Natural killer cell treated with Interleukin-12 subunit alpha and Interleukin-12 subunit beta and Interleukin-15 and Interleukin-18, amount 100 ng/mL, for 72 hours (primary cell): Measurements from ENCODE around the gene FNDC7. TPM values are rescaled to one million over a fixed set of nuclear protein-coding genes. Genes with fewer than 3 reads are reported as not detected.

ENCODE experiments used
- ATAC-seq, 2 donors: fragments of 150-1000 bp; cut with Tn5 transposase in 1 of 2; sonication (Bioruptor Pico), chemical (Tn5 transposase) in 1 of 2; 2 replicates each; pipeline ENCODE4 v1.10.0; 2021
- DNase-seq: peaks from one replicate; pipeline ENCODE4 v3.0.0; 2022; ENCODE audit warnings: low spot score
- H3K27ac Mint-ChIP-seq, 2 donors: 1 replicate in 1 of 2; 2 replicates in 1 of 2; pipeline ENCODE4 v1.8.0; 2022; ENCODE audit warnings: mixed read lengths in 2 of 2, mild to moderate bottlenecking in 1 of 2, moderate library complexity in 1 of 2
- H3K27me3 Mint-ChIP-seq, 2 donors: 1 replicate in 1 of 2; 2 replicates in 1 of 2; pipeline ENCODE4 v1.8.0; 2022; ENCODE audit warnings: mixed read lengths in 2 of 2
- H3K36me3 Mint-ChIP-seq: one replicate; pipeline ENCODE4 v1.8.0; 2022; ENCODE audit warnings: mixed read lengths
- H3K4me1 Mint-ChIP-seq, 2 donors: 1 replicate in 1 of 2; 2 replicates in 1 of 2; pipeline ENCODE4 v1.8.0; 2022; ENCODE audit warnings: low read depth in 2 of 2, mixed read lengths in 2 of 2, mild to moderate bottlenecking in 1 of 2
- H3K4me3 Mint-ChIP-seq: one replicate; pipeline ENCODE4 v1.8.0; 2022; ENCODE audit warnings: mixed read lengths
- H3K9me3 Mint-ChIP-seq: 2 replicates; pipeline ENCODE4 v1.8.0; 2022; ENCODE audit warnings: mixed read lengths
- total RNA-seq, 2 donors: library from RNA; stranded (reverse); gene quantifications; one replicate each; pipeline ENCODE4 v1.2.3, GENCODE V29; 2022

Gene FNDC7
- total RNA-seq, 2 donors from 2014 or later = 0.12 TPM; not detected in 1

- peaks cover 7 to 8% of the 10 kb centered on the region in 2 donors for H3K4me1 Mint-ChIP-seq
- DNase-seq = no peak
- H3K27me3 Mint-ChIP-seq = peaks cover 0 to 7% of the 10 kb centered on the region in 2 donors
- ATAC-seq = no peak
- H3K9me3 Mint-ChIP-seq = no peaks in the 10 kb centered on the region
- H3K36me3 Mint-ChIP-seq = peaks cover 3% of the 10 kb centered on the region
- no peak overlapping the region for H3K4me3 Mint-ChIP-seq
- no peak overlapping the region for H3K27ac Mint-ChIP-seq
Measured at GRCh38 chr1:108742253-108742652, 29.5 kb downstream of the FNDC7 start.

GRCh38 chr1:108745980-108746381 lies 33.3 kb downstream of the FNDC7 start:
- no peaks in the 10 kb centered on the region for H3K9me3 Mint-ChIP-seq
- ATAC-seq (no peak), DNase-seq (no peak)
- peaks cover 0 to 7% of the 10 kb centered on the region in 2 donors for H3K27me3 Mint-ChIP-seq
- H3K4me3 Mint-ChIP-seq = peak overlapping the region; percentile 100
- peaks cover 23 to 33% of the 10 kb centered on the region in 2 donors for H3K4me1 Mint-ChIP-seq
- H3K27ac Mint-ChIP-seq = peak overlapping the region; percentile 95 to 96
- peaks cover 14% of the 10 kb centered on the region for H3K36me3 Mint-ChIP-seq

- peaks cover 0 to 7% of the 10 kb centered on the region in 2 donors for H3K27me3 Mint-ChIP-seq
- DNase-seq (peak; percentile 99), ATAC-seq (peak; percentile 96 to 97)
- no peaks in the 10 kb centered on the region for H3K9me3 Mint-ChIP-seq
- H3K4me3 Mint-ChIP-seq = peak within 1 kb of the TSS; percentile 100
- peak within 1 kb of the TSS; percentile 95 to 96 for H3K27ac Mint-ChIP-seq
- H3K36me3 Mint-ChIP-seq = peaks cover 14% of the 10 kb centered on the region
- peaks cover 24 to 35% of the 10 kb centered on the region in 2 donors for H3K4me1 Mint-ChIP-seq
Measured at GRCh38 chr1:108746382-108747170, 33.9 kb downstream of the FNDC7 start, which contains the start of gene STXBP3. Gene STXBP3, plus strand, starts transcription at chr1:108746674. Its CDS starts 64 bp downstream, at chr1:108746738.

- Mint-ChIP-seq H3K4me3 (peak overlapping the region; percentile 100), H3K27me3 (peaks cover 0 to 7% of the 10 kb centered on the region in 2 donors), H3K9me3 (no peaks in the 10 kb centered on the region), H3K36me3 (peaks cover 14% of the 10 kb centered on the region), H3K4me1 (peaks cover 24 to 35% of the 10 kb centered on the region in 2 donors), H3K27ac (peak overlapping the region; percentile 95 to 96)
- peak; percentile 34 for ATAC-seq
- peak; percentile 71 for DNase-seq
Measured at GRCh38 chr1:108747171-108747850, 34.6 kb downstream of the FNDC7 start.

- peak overlapping the region in 1 of 2 donors; percentile 95 for H3K27ac Mint-ChIP-seq
- H3K27me3 Mint-ChIP-seq = peaks cover 0 to 4% of the 10 kb centered on the region in 2 donors
- H3K4me3 Mint-ChIP-seq = peak overlapping the region; percentile 2
- peaks cover 24 to 40% of the 10 kb centered on the region in 2 donors for H3K4me1 Mint-ChIP-seq
- DNase-seq (no peak), ATAC-seq (no peak)
- H3K9me3 Mint-ChIP-seq = no peaks in the 10 kb centered on the region
- H3K36me3 Mint-ChIP-seq = peaks cover 17% of the 10 kb centered on the region
Measured at GRCh38 chr1:108747898-108748297, 35.2 kb downstream of the FNDC7 start.

- Mint-ChIP-seq H3K36me3 (peaks cover 19% of the 10 kb centered on the region), H3K4me3 (no peak overlapping the region), H3K27me3 (no peaks in the 10 kb centered on the region), H3K27ac (no peak overlapping the region), H3K9me3 (no peaks in the 10 kb centered on the region), H3K4me1 (peaks cover 24 to 41% of the 10 kb centered on the region in 2 donors)
- no peak for DNase-seq
- ATAC-seq = no peak
Measured at GRCh38 chr1:108749081-108749480, 36.4 kb downstream of the FNDC7 start.

- DNase-seq = no peak
- Mint-ChIP-seq H3K4me3 (no peak overlapping the region), H3K9me3 (no peaks in the 10 kb centered on the region), H3K27ac (peak overlapping the region in 1 of 2 donors; percentile 5), H3K27me3 (no peaks in the 10 kb centered on the region), H3K4me1 (peaks cover 24 to 41% of the 10 kb centered on the region in 2 donors), H3K36me3 (peaks cover 19% of the 10 kb centered on the region)
- no peak for ATAC-seq
Measured at GRCh38 chr1:108750476-108751181, 37.9 kb downstream of the FNDC7 start.

- H3K4me1 Mint-ChIP-seq = peaks cover 14 to 24% of the 10 kb centered on the region in 2 donors
- no peak for ATAC-seq
- DNase-seq = no peak
Measured at GRCh38 chr1:108753363-108753762, 40.7 kb downstream of the FNDC7 start.

GRCh38 chr1:108758796-108759195 lies 46.1 kb downstream of the FNDC7 start:
- no peaks in the 10 kb centered on the region for H3K9me3 Mint-ChIP-seq
- H3K4me1 Mint-ChIP-seq = no peaks in the 10 kb centered on the region
- H3K27me3 Mint-ChIP-seq = no peaks in the 10 kb centered on the region
- ATAC-seq (no peak), DNase-seq (no peak)
- H3K27ac Mint-ChIP-seq = no peak overlapping the region
- peaks cover 5% of the 10 kb centered on the region for H3K36me3 Mint-ChIP-seq
- no peak overlapping the region for H3K4me3 Mint-ChIP-seq

More at GRCh38 chr1:108753363-108753762, 40.7 kb downstream of the FNDC7 start:
- Mint-ChIP-seq H3K27ac (no peak overlapping the region), H3K27me3 (no peaks in the 10 kb centered on the region), H3K9me3 (no peaks in the 10 kb centered on the region), H3K4me3 (no peak overlapping the region), H3K36me3 (peaks cover 12% of the 10 kb centered on the region)

- H3K27ac Mint-ChIP-seq = no peak overlapping the region
- no peak overlapping the region for H3K4me3 Mint-ChIP-seq
- H3K4me1 Mint-ChIP-seq = no peaks in the 10 kb centered on the region
- no peak for DNase-seq
- H3K36me3 Mint-ChIP-seq = peaks cover 5% of the 10 kb centered on the region
- no peaks in the 10 kb centered on the region for H3K9me3 Mint-ChIP-seq
- no peaks in the 10 kb centered on the region for H3K27me3 Mint-ChIP-seq
- ATAC-seq = no peak
Measured at GRCh38 chr1:108767115-108767514, 54.4 kb downstream of the FNDC7 start.

- Mint-ChIP-seq H3K4me1 (no peaks in the 10 kb centered on the region), H3K27me3 (no peaks in the 10 kb centered on the region), H3K9me3 (no peaks in the 10 kb centered on the region), H3K36me3 (peaks cover 3% of the 10 kb centered on the region), H3K27ac (peak overlapping the region in 1 of 2 donors; percentile 37), H3K4me3 (no peak overlapping the region)
- DNase-seq (no peak), ATAC-seq (no peak)
Measured at GRCh38 chr1:108767708-108768107, 55.0 kb downstream of the FNDC7 start.

GRCh38 chr1:108777839-108778238 lies 65.1 kb downstream of the FNDC7 start:
- no peak for DNase-seq
- no peak for ATAC-seq
- peaks cover 7% of the 10 kb centered on the region for H3K36me3 Mint-ChIP-seq

GRCh38 chr1:108779455-108779854 lies 66.7 kb downstream of the FNDC7 start:
- no peaks in the 10 kb centered on the region for H3K27me3 Mint-ChIP-seq
- H3K36me3 Mint-ChIP-seq = peaks cover 20% of the 10 kb centered on the region
- no peaks in the 10 kb centered on the region for H3K4me1 Mint-ChIP-seq
- DNase-seq (no peak), ATAC-seq (no peak)
- no peak overlapping the region for H3K4me3 Mint-ChIP-seq
- no peak overlapping the region for H3K27ac Mint-ChIP-seq
- no peaks in the 10 kb centered on the region for H3K9me3 Mint-ChIP-seq

More at GRCh38 chr1:108777839-108778238, 65.1 kb downstream of the FNDC7 start:
- H3K9me3 Mint-ChIP-seq = no peaks in the 10 kb centered on the region
- no peak overlapping the region for H3K27ac Mint-ChIP-seq
- H3K4me3 Mint-ChIP-seq = no peak overlapping the region
- H3K27me3 Mint-ChIP-seq = no peaks in the 10 kb centered on the region
- H3K4me1 Mint-ChIP-seq = no peaks in the 10 kb centered on the region
